GM12878 (cell line): ENCODE measurements around the gene ISCU. TPM values are rescaled to one million over a fixed set of nuclear protein-coding genes. Genes with fewer than 3 reads are reported as not detected.
A peak's percentile ranks its signal among the peaks of the same experiment; 100 is the strongest.

Experiments used
- ATAC-seq: fragments of 200-7000 bp; cut with Tn5 transposase; 3 replicates; pipeline ENCODE4 v1.9.1; 2020; ENCODE audit warnings: mild to moderate bottlenecking, moderate library complexity
- BruUV-seq: library from RNA; stranded (reverse); fragments of 400-500 nt; replicated peaks from 2 replicates; lab custom pipeline; 2021; lab: Mats Ljungman, UMichigan
- CTCF ChIA-PET: fragments of 300-600 bp; sonication (Branson Sonifier 250); formaldehyde crosslinking; extraction: SDS; loops from one replicate; lab custom pipeline; 2021; ENCODE audit warnings: inconsistent platforms; lab: Yijun Ruan, JAX
- POLR2A ChIA-PET: fragments of 350-600 bp; formaldehyde crosslinking; extraction: SDS; loops from one replicate; lab custom pipeline; 2021; ENCODE audit warnings: inconsistent platforms; lab: Charles Lee
- RAD21 ChIA-PET: fragments of 300-600 bp; sonication (Branson Sonifier 250); formaldehyde crosslinking; loops from one replicate; lab custom pipeline; 2023; ENCODE audit warnings: antibody characterized with exemption; ENCODE audit not compliant: unreplicated experiment; lab: Charles Lee
- SMC1A ChIA-PET: fragments of 300-600 bp; sonication (Branson Sonifier 250); formaldehyde crosslinking; loops from one replicate; lab custom pipeline; 2023; ENCODE audit not compliant: unreplicated experiment, uncharacterized antibody; lab: Charles Lee
- DNase-seq: peaks from one replicate; pipeline ENCODE4 v3.0.0-alpha.2; 2011; ENCODE audit warnings: low read depth, low spot score
- FAIRE-seq: peaks from 3 replicates; lab custom pipeline; 2011; peaks lifted over from hg19 to GRCh38; lab: Jason Lieb, UNC
- H2AFZ ChIP-seq: 2 replicates; pipeline ENCODE4 v1.6.0; 2011; ENCODE audit warnings: low read depth, low read length, control low read depth; ENCODE audit not compliant: control insufficient read depth
- H3K27ac ChIP-seq: 2 replicates; pipeline ENCODE4 v1.5.1; 2011; ENCODE audit warnings: control low read depth; ENCODE audit not compliant: control insufficient read depth, insufficient read depth
- H3K27me3 ChIP-seq, 2 experiments: replicated peaks in 1 of 2; 2 replicates each; pipeline versions ENCODE4 v1.6.0 to v1.6.1; 2011; ENCODE audit warnings: low read length in 1 of 2; ENCODE audit not compliant: control insufficient read depth in 2 of 2, insufficient read depth in 2 of 2
- H3K36me3 ChIP-seq, 2 experiments: 2 replicates each; pipeline ENCODE4 v1.5.1; 2011; ENCODE audit warnings: low read length in 1 of 2; ENCODE audit not compliant: control insufficient read depth in 2 of 2, insufficient read depth in 2 of 2
- H3K4me1 ChIP-seq: 2 replicates; pipeline ENCODE4 v1.6.1; 2011; ENCODE audit warnings: mild to moderate bottlenecking, low read length, moderate library complexity, mixed read lengths; ENCODE audit not compliant: control insufficient read depth, insufficient read depth
- H3K4me2 ChIP-seq: 2 replicates; pipeline ENCODE4 v1.6.0; 2011; ENCODE audit warnings: control low read depth; ENCODE audit not compliant: control insufficient read depth, insufficient read depth
- H3K4me3 ChIP-seq: fragments of 200-600 bp; sonication (generic); 2 replicates; pipeline ENCODE4 v1.5.1; 2016
- H3K79me2 ChIP-seq: 2 replicates; pipeline ENCODE4 v1.6.0; 2011; ENCODE audit warnings: low read length; ENCODE audit not compliant: control insufficient read depth, insufficient read depth
- H3K9ac ChIP-seq: 2 replicates; pipeline ENCODE4 v1.8.0; 2011; ENCODE audit warnings: low read length, control low read depth, mixed read lengths; ENCODE audit not compliant: control insufficient read depth, insufficient read depth
- H3K9me3 ChIP-seq: replicated peaks from 3 replicates; pipeline ENCODE4 v1.5.1; 2011; ENCODE audit warnings: mild to moderate bottlenecking, low read length; ENCODE audit not compliant: control insufficient read depth, insufficient read depth
- H4K20me1 ChIP-seq: 2 replicates; pipeline ENCODE4 v1.6.0; 2011; ENCODE audit not compliant: control insufficient read depth, insufficient read depth
- ATF2 ChIP-seq: IDR thresholded peaks from 2 replicates; pipeline ENCODE4 v1.6.1; 2012; ENCODE audit warnings: low read length, inconsistent platforms
- BHLHE40 ChIP-seq, 2 experiments: fragments of 450-650 bp in 1 of 2; IDR thresholded peaks; 2 replicates each; pipeline ENCODE4 v1.6.1; 2011 to 2017; ENCODE audit warnings: low read depth in 2 of 2, borderline replicate concordance in 1 of 2, improper control_type of control experiment in 1 of 2, low read length in 1 of 2, mild to moderate bottlenecking in 1 of 2
- BMI1 ChIP-seq: fragments of 450-650 bp; IDR thresholded peaks from 2 replicates; pipeline ENCODE4 v1.6.1; 2016; ENCODE audit warnings: mild to moderate bottlenecking, moderate library complexity, borderline replicate concordance
- BRCA1 ChIP-seq: IDR thresholded peaks from 2 replicates; pipeline ENCODE4 v1.6.1; 2011; ENCODE audit warnings: low read depth, low read length, improper control_type of control experiment
- CHD2 ChIP-seq: IDR thresholded peaks from 2 replicates; pipeline ENCODE4 v1.6.1; 2011; ENCODE audit warnings: low read depth, low read length, improper control_type of control experiment, borderline replicate concordance
- EP300 ChIP-seq, 2 experiments: fragments of 150-350 bp in 1 of 2; IDR thresholded peaks; 2 replicates each; pipeline ENCODE4 v1.6.1; 2011 to 2012; ENCODE audit warnings: low read depth in 2 of 2, low read length in 2 of 2, borderline replicate concordance in 1 of 2, improper control_type of control experiment in 1 of 2, inconsistent platforms in 1 of 2; ENCODE audit not compliant: control insufficient read depth in 1 of 2
- HDAC6 ChIP-seq: fragments of 200-600 bp; sonication (generic); IDR thresholded peaks from one replicate; pipeline ENCODE4 v1.8.0; 2017; ENCODE audit warnings: antibody characterized with exemption; ENCODE audit not compliant: unreplicated experiment
- IKZF2 ChIP-seq, 2 experiments: fragments of 450-650 bp; IDR thresholded peaks; 2 replicates each; pipeline ENCODE4 v1.6.1; 2017; ENCODE audit warnings: mild to moderate bottlenecking in 2 of 2, moderate library complexity in 2 of 2
- NFYB ChIP-seq: IDR thresholded peaks from 2 replicates; pipeline ENCODE4 v1.6.1; 2011; ENCODE audit warnings: low read depth, mild to moderate bottlenecking, low read length, improper control_type of control experiment, moderate library complexity; ENCODE audit not compliant: insufficient read depth
- NKRF ChIP-seq: fragments of 450-650 bp; conservative IDR thresholded peaks from 2 replicates; pipeline ENCODE4 v1.6.1; 2017; ENCODE audit warnings: mild to moderate bottlenecking, moderate library complexity
- RUNX3 ChIP-seq: IDR thresholded peaks from 2 replicates; pipeline ENCODE4 v1.6.1; 2012; ENCODE audit warnings: low read length, inconsistent platforms
- SIN3A ChIP-seq: IDR thresholded peaks from 2 replicates; pipeline ENCODE4 v1.6.1; 2012; ENCODE audit warnings: low read depth, low read length, improper control_type of control experiment
- ZNF592 ChIP-seq: fragments of 450-650 bp; IDR thresholded peaks from 2 replicates; pipeline ENCODE4 v1.6.1; 2017; ENCODE audit warnings: mild to moderate bottlenecking, moderate library complexity
- ZNF622 ChIP-seq: fragments of 450-650 bp; IDR thresholded peaks from 2 replicates; pipeline ENCODE4 v1.6.1; 2017; ENCODE audit warnings: mild to moderate bottlenecking, inconsistent platforms
- WGBS: methylation state at CpG from one replicate; pipeline ENCODE4 v1.1.6; 2016; ENCODE audit warnings: low lambda C conversion rate; ENCODE audit not compliant: insufficient replicate concordance, insufficient coverage; ENCODE audit errors: missing lambda C conversion rate; 5-methylcytosine and 5-hydroxymethylcytosine counted together
- in situ Hi-C: fragments of 300-500 bp; cut with MboI; formaldehyde crosslinking; loops from 9 replicates; pipeline ENCODE4 v1.14.3; 2018; ENCODE audit warnings: mixed read lengths
- intact Hi-C: fragments of 100-400 bp; cut with micrococcal nuclease; formaldehyde crosslinking; loops from one replicate; pipeline ENCODE4 v1.14.2; 2022; ENCODE audit not compliant: unreplicated experiment
- polyA plus RNA-seq, 11 experiments: library from polyadenylated mRNA; depleted of rRNA in 4 of 11; unstranded in 6 of 11; stranded (reverse) in 5 of 11; fragments of >200 nt; fragmentation: Nextera tagmentation in 4 of 11; fragmentation: Illumina TruSeq in 1 of 11; extraction: Ambion mirVana in 4 of 11; extraction: Trizol in 1 of 11; gene quantifications; 1 replicate in 1 of 11; 2 replicates in 10 of 11; pipeline versions ENCODE4 v1.2.1 to v1.2.3, GENCODE V29; 2011 to 2016; ENCODE audit warnings: inconsistent platforms in 2 of 11, missing spikeins in 2 of 11, low read depth in 1 of 11
- total RNA-seq, 4 experiments: library from RNA; depleted of rRNA in 3 of 4; stranded (reverse); fragments of >200 nt in 3 of 4; fragmentation: Illumina TruSeq in 1 of 4; extraction: Trizol in 1 of 4; gene quantifications; 2 replicates each; pipeline versions ENCODE4 v1.2.1 to v1.2.3, GENCODE V29; 2013 to 2021

The ISCU gene
- total and polyA plus RNA-seq, 10 of the 15 experiments (the other 5 are each of a cell fraction or from before 2014, with no cell fraction given), result 32.8 to 260 (median 127) TPM

GRCh38 chr12:108563136-108563803 is 874 bp downstream of the ISCU start:
- no peak for FAIRE-seq
- H3K27ac ChIP-seq, result peak overlapping the region; percentile 100
- WGBS, result under 1% methylated on average over 14 of the region's 14 CpGs
- ChIA-PET SMC1A (interaction anchor here (0.8 to 26.5 kb wide), 15 partner anchors 9 to 388 kb away, joined by 3 to 718 read pairs (median 11); partner anchors contain the start of gene SELPLG), POLR2A (interaction anchor here (1.0 to 14.2 kb wide), 10 partner anchors 9 to 128 kb away, joined by 3 to 211 read pairs (median 7); partner anchors contain the start of gene SELPLG), RAD21 (interaction anchor here (0.9 to 23.0 kb wide), 9 partner anchors 11 to 387 kb away, joined by 3 to 633 read pairs (median 24); partner anchors contain the start of gene SELPLG), CTCF (interaction anchor here (1.0 to 21.5 kb wide), 13 partner anchors 9 to 387 kb away, joined by 3 to 866 read pairs (median 11); partner anchors contain the start of genes FICD and SELPLG)
- H3K9ac ChIP-seq, result peak overlapping the region; percentile 87
- peaks cover 75% of the 10 kb centered on the region for H3K79me2 ChIP-seq
- H4K20me1 ChIP-seq, result no peaks in the 10 kb centered on the region; the same call in 1 of the 2 replicates
- intact Hi-C loops (loop anchor here (1.0 to 5.0 kb wide), 7 partner anchors 22 to 389 kb away; partner anchors contain the start of gene CORO1C), in situ Hi-C loops (loop anchor here (5.0 kb wide), 1 partner anchor 389 kb away; no protein-coding TSS in a partner anchor)
- BruUV-seq, result TSS peak; percentile 53
- H3K4me2 ChIP-seq, result peak overlapping the region; percentile 92
- peak; percentile 83 for DNase-seq
- peaks cover 46% of the 10 kb centered on the region for H3K4me1 ChIP-seq
- H3K4me3 ChIP-seq, result peak overlapping the region; percentile 89
- peaks cover 6 to 27% of the 10 kb centered on the region in 2 experiments for H3K36me3 ChIP-seq
- no peak overlapping the region for H2AFZ ChIP-seq
- peak; percentile 57 for ATAC-seq
- no peaks in the 10 kb centered on the region for H3K27me3 ChIP-seq
- H3K9me3 ChIP-seq, result no peaks in the 10 kb centered on the region
- TF ChIP-seq BRCA1 (no peak), RUNX3 (no peak), SIN3A (peak; percentile 76; the same call in 1 of the 2 replicates), NFYB (no peak), CHD2 (peak; percentile 78), NKRF (peak; percentile 40; the same call in 1 of the 2 replicates), ZNF592 (0 out of 2 replicates have a peak, but pooled peaks have one; percentile 63), IKZF2 (IDR thresholded peaks at IDR 0.05) (peak; percentile 39 to 61; a peak in 2 of 4 replicates), ZNF622 (no peak), HDAC6 (peak; percentile 60), EP300 (IDR thresholded peaks at IDR 0.05; ENCODE audit: borderline replicate concordance in 1 of 2, control insufficient read depth in 1 of 2, low read depth in 2 of 2, low read length in 2 of 2) (peak in 1 of 2 experiments; percentile 37; a peak in 1 of 4 replicates), BMI1 (no peak), BHLHE40 (IDR thresholded peaks at IDR 0.05; ENCODE audit: borderline replicate concordance in 1 of 2, low read depth in 2 of 2, low read length in 1 of 2) (peak; percentile 25 to 53; a peak in 3 of 4 replicates), ATF2 (no peak)
